Keratinocyte (primary cell): ENCODE results near the gene FHOD3. TPM values are rescaled to one million over a fixed set of nuclear protein-coding genes. Genes with fewer than 3 reads are reported as not detected.

Source experiments
- DNase-seq: peaks from one replicate; pipeline ENCODE4 v3.0.0-alpha.2; 2011; ENCODE audit warnings: low read depth, missing footprints, low spot score
- FAIRE-seq: peaks from 2 replicates; lab custom pipeline; 2011; peaks lifted over from hg19 to GRCh38; lab: Jason Lieb, UNC
- H2AFZ ChIP-seq: 2 replicates; pipeline ENCODE4 v1.6.0; 2012; ENCODE audit warnings: low read length, control low read depth, inconsistent platforms; ENCODE audit not compliant: control insufficient read depth
- H3K27ac ChIP-seq: 2 replicates; pipeline ENCODE4 v1.5.1; 2011; ENCODE audit warnings: low read length; ENCODE audit not compliant: control insufficient read depth, insufficient read depth
- H3K27me3 ChIP-seq: 3 replicates; pipeline ENCODE4 v1.6.0; 2011; ENCODE audit warnings: low read length; ENCODE audit not compliant: control insufficient read depth, insufficient read depth; ENCODE audit errors: extremely low read depth
- H3K36me3 ChIP-seq, 2 experiments: 2 replicates in 1 of 2; 3 replicates in 1 of 2; pipeline ENCODE4 v1.5.1; 2011; ENCODE audit warnings: low read length in 2 of 2, mild to moderate bottlenecking in 1 of 2; ENCODE audit not compliant: control insufficient read depth in 2 of 2, insufficient read depth in 2 of 2; ENCODE audit errors: extremely low read depth in 1 of 2
- H3K4me1 ChIP-seq: 3 replicates; pipeline ENCODE4 v1.5.1; 2011; ENCODE audit warnings: low read length; ENCODE audit not compliant: control insufficient read depth, insufficient read depth; ENCODE audit errors: extremely low read depth
- H3K4me2 ChIP-seq: 3 replicates; pipeline ENCODE4 v1.6.0; 2011; ENCODE audit warnings: low read depth, low read length; ENCODE audit not compliant: control insufficient read depth, insufficient read depth; ENCODE audit errors: extremely low read depth
- H3K4me3 ChIP-seq, 3 experiments: fragments of 200-600 bp in 1 of 3; sonication (generic) in 1 of 3; 2 replicates in 2 of 3; 3 replicates in 1 of 3; pipeline ENCODE4 v1.5.1; 2011 to 2016; ENCODE audit warnings: low read length in 3 of 3, mild to moderate bottlenecking in 3 of 3, control low read depth in 2 of 3, inconsistent platforms in 1 of 3, low read depth in 1 of 3, mixed read lengths in 1 of 3, mixed run types in 1 of 3, moderate library complexity in 1 of 3; ENCODE audit not compliant: control insufficient read depth in 2 of 3, insufficient read depth in 2 of 3; ENCODE audit errors: extremely low read depth in 1 of 3
- H3K79me2 ChIP-seq: 2 replicates; pipeline ENCODE4 v1.6.0; 2012; ENCODE audit warnings: low read length; ENCODE audit not compliant: control insufficient read depth, insufficient read depth
- H3K9ac ChIP-seq: 3 replicates; pipeline ENCODE4 v1.6.0; 2011; ENCODE audit warnings: low read length; ENCODE audit not compliant: control insufficient read depth, insufficient read depth; ENCODE audit errors: extremely low read depth
- H3K9me1 ChIP-seq: 3 replicates; pipeline ENCODE4 v1.6.0; 2011; ENCODE audit warnings: low read length; ENCODE audit not compliant: control insufficient read depth, insufficient read depth; ENCODE audit errors: extremely low read depth
- H3K9me3 ChIP-seq: 2 replicates; pipeline ENCODE4 v1.5.1; 2012; ENCODE audit warnings: low read depth, low read length; ENCODE audit not compliant: control insufficient read depth
- H4K20me1 ChIP-seq: 3 replicates; pipeline ENCODE4 v1.6.0; 2011; ENCODE audit warnings: low read length; ENCODE audit not compliant: control insufficient read depth, insufficient read depth; ENCODE audit errors: extremely low read depth
- EZH2 ChIP-seq: IDR thresholded peaks from one replicate; pipeline ENCODE4 v1.6.1; 2012; ENCODE audit warnings: inconsistent platforms, mild to moderate bottlenecking, low read length, moderate library complexity
- dilution Hi-C: fragments of 300-500 bp; cut with MboI; formaldehyde crosslinking; loops from one replicate; pipeline ENCODE4 v1.7.0; 2020; ENCODE audit warnings: low sequenced_read_pairs; ENCODE audit not compliant: extremely low pct_ligation_motif_present
- polyA plus RNA-seq, 5 experiments: library from polyadenylated mRNA; depleted of rRNA in 3 of 5; stranded (reverse) in 3 of 5; stranded (forward) in 1 of 5; unstranded in 1 of 5; fragments of >200 nt; gene quantifications; 1 replicate in 1 of 5; 2 replicates in 3 of 5; 3 replicates in 1 of 5; pipeline versions ENCODE4 v1.2.1 to v1.2.3, GENCODE V29; 2011 to 2012; ENCODE audit warnings: missing spikeins in 2 of 5, low read depth in 1 of 5, low replicate concordance in 1 of 5
- TF ChIP-seq, protein P1 (sequence below), 3 experiments: IDR thresholded peaks in 1 of 3; conservative IDR thresholded peaks in 1 of 3; optimal IDR thresholded peaks in 1 of 3; 2 replicates in 2 of 3; 3 replicates in 1 of 3; pipeline versions ENCODE3 to v1.5.1; 2011; ENCODE audit warnings: low read length in 3 of 3, mild to moderate bottlenecking in 3 of 3, moderate library complexity in 2 of 3, control low read depth in 1 of 3, inconsistent platforms in 1 of 3; ENCODE audit not compliant: insufficient read depth in 2 of 3; ENCODE audit errors: extremely low read depth in 1 of 3

Gene FHOD3
- polyA plus RNA-seq, 1 donor (not counting 4 experiments of a cell fraction or from before 2014, with no cell fraction given), result 7.7 TPM

DNA sequence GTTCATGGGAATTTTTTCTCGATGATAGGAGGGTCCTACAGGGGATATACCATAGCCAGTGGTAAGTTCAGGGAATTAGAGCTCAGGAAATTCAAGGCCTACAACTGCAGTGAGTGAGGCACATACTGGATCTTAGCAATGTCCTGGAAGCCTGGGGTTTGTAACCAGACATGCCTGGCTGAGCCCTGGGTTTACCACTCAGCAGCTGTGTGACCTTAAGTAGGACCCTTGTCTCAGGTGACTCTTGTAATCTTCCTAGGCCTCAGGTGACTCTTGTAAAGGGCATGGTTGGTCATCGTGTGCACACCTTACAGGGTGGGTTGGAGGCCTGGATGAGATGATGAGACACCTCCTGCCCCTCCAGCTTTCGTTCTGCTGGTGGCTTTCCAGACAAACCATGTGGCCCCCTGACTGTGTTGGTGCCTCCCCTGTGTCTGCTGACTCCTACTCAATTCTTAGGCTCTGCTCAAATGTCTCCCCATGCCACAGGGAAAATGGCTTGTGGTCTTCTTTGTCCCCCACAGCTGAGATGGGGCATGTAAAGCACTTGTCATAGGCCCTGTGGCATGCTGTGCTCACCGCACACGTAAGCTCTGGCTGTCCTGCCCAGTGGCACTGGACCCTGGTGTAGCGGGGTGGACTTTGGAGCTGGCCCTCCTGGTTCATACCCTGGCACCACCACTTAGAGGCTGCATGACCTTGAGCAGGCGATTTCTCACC lies 94.1 kb downstream of the FHOD3 start:
- Histone ChIP-seq H3K4me1 (peaks cover 28% of the 10 kb centered on the region), H3K27ac (no peak overlapping the region), H3K4me2 (no peak overlapping the region), H4K20me1 (no peaks in the 10 kb centered on the region), H3K4me3 (no peak overlapping the region), H3K36me3 (no peaks in the 10 kb centered on the region), H3K9ac (no peak overlapping the region), H3K79me2 (no peaks in the 10 kb centered on the region), H2AFZ (no peak overlapping the region), H3K9me3 (no peaks in the 10 kb centered on the region), H3K9me1 (peaks cover 3% of the 10 kb centered on the region), H3K27me3 (no peaks in the 10 kb centered on the region)
- DNase-seq, result no peak
- FAIRE-seq, result no peak
- dilution Hi-C loops, result no loop called here
- TF ChIP-seq, protein P1, sequence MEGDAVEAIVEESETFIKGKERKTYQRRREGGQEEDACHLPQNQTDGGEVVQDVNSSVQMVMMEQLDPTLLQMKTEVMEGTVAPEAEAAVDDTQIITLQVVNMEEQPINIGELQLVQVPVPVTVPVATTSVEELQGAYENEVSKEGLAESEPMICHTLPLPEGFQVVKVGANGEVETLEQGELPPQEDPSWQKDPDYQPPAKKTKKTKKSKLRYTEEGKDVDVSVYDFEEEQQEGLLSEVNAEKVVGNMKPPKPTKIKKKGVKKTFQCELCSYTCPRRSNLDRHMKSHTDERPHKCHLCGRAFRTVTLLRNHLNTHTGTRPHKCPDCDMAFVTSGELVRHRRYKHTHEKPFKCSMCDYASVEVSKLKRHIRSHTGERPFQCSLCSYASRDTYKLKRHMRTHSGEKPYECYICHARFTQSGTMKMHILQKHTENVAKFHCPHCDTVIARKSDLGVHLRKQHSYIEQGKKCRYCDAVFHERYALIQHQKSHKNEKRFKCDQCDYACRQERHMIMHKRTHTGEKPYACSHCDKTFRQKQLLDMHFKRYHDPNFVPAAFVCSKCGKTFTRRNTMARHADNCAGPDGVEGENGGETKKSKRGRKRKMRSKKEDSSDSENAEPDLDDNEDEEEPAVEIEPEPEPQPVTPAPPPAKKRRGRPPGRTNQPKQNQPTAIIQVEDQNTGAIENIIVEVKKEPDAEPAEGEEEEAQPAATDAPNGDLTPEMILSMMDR (optimal IDR thresholded peaks at IDR 0.05 in 1 of 3, IDR thresholded peaks at IDR 0.05 in 1 of 3, conservative IDR thresholded peaks at IDR 0.05 in 1 of 3; ENCODE audit: extremely low read depth in 1 of 3, insufficient read depth in 2 of 3, low read length in 3 of 3), result no peak
- TF ChIP-seq EZH2, result no peak

- no peak overlapping the region for H3K4me2 ChIP-seq
- H3K4me1 ChIP-seq, result peaks cover 21% of the 10 kb centered on the region
- H2AFZ ChIP-seq, result no peak overlapping the region
- H3K27me3 ChIP-seq, result no peaks in the 10 kb centered on the region
- H3K27ac ChIP-seq, result no peak overlapping the region
- H3K9ac ChIP-seq, result no peak overlapping the region
- H3K79me2 ChIP-seq, result no peaks in the 10 kb centered on the region
- TF ChIP-seq, protein P1 (optimal IDR thresholded peaks at IDR 0.05 in 1 of 3, IDR thresholded peaks at IDR 0.05 in 1 of 3, conservative IDR thresholded peaks at IDR 0.05 in 1 of 3; ENCODE audit: extremely low read depth in 1 of 3, insufficient read depth in 2 of 3, low read length in 3 of 3), result no peak
- no peak for TF ChIP-seq EZH2
- no peaks in the 10 kb centered on the region for H3K9me3 ChIP-seq
- peaks cover 3% of the 10 kb centered on the region for H3K9me1 ChIP-seq
- DNase-seq, result no peak
- no peaks in the 10 kb centered on the region for H3K36me3 ChIP-seq
- no peak overlapping the region for H3K4me3 ChIP-seq
- H4K20me1 ChIP-seq, result no peaks in the 10 kb centered on the region
- FAIRE-seq, result no peak
- dilution Hi-C loops, result no loop called here
These were observed 94.9 kb downstream of the FHOD3 start for GRCh38 chr18:36392164-36392978.
